ENCODE data around the gene PMEL. TPM values are rescaled to one million over a fixed set of nuclear protein-coding genes. Genes with fewer than 3 reads are reported as not detected.
A peak's percentile ranks its signal among the peaks of the same experiment; 100 is the strongest.

Gene PMEL
- total and polyA plus RNA-seq, 9 of the 15 experiments (the other 6 are each of a cell fraction or from before 2014, with no cell fraction given), result 0.36 to 2.0 (median 0.98) TPM

GRCh38 chr12:55972911-55973598 is 7.2 kb upstream of the PMEL start (continued):
- TF ChIP-seq DLX4 (CRISPR knock-in tag; IDR thresholded peaks at IDR 0.05) (no peak), THRB (CRISPR knock-in tag; conservative IDR thresholded peaks at IDR 0.05) (peak; percentile 97), PHF20 (IDR thresholded peaks at IDR 0.05; ENCODE audit: partially characterized antibody) (peak; percentile 80), STAT5B (CRISPR knock-in tag; IDR thresholded peaks at IDR 0.05) (no peak), NCOA4 (IDR thresholded peaks at IDR 0.05; ENCODE audit: partially characterized antibody) (peak; percentile 79), KAT2B (IDR thresholded peaks at IDR 0.05; ENCODE audit: low read depth, low read length) (no peak), TEAD4 (IDR thresholded peaks at IDR 0.05; ENCODE audit: low read length) (peak; percentile 51; the same call in 1 of the 2 replicates), TEAD4 (CRISPR knock-in tag; IDR thresholded peaks at IDR 0.05; ENCODE audit: borderline replicate concordance) (no peak), ZNF217 (CRISPR knock-in tag; IDR thresholded peaks at IDR 0.05) (no peak), ZNF263 (CRISPR knock-in tag; IDR thresholded peaks at IDR 0.05; ENCODE audit: borderline replicate concordance) (no peak), KDM1A (IDR thresholded peaks at IDR 0.05) (peak in 1 of 2 experiments; percentile 99; a peak in 2 of 4 replicates), LARP7 (IDR thresholded peaks at IDR 0.05) (peak; percentile 98), RBM15 (IDR thresholded peaks at IDR 0.05; ENCODE audit: insufficient read depth, low read length) (no peak), IRF9 (tag; IDR thresholded peaks at IDR 0.05) (0 out of 2 replicates have a peak, but pooled peaks have one; percentile 29), NR2C1 (IDR thresholded peaks at IDR 0.05) (peak; percentile 45; the same call in 1 of the 2 replicates), NR2C1 (tag; IDR thresholded peaks at IDR 0.05) (no peak), MTA1 (IDR thresholded peaks at IDR 0.05; ENCODE audit: borderline replicate concordance) (peak; percentile 78; the same call in 1 of the 2 replicates), ZC3H11A (IDR thresholded peaks at IDR 0.05; ENCODE audit: low read depth, low read length) (no peak), OTX1 (CRISPR knock-in tag; IDR thresholded peaks at IDR 0.05) (peak; percentile 90)
- TF ChIP-seq, protein P1, sequence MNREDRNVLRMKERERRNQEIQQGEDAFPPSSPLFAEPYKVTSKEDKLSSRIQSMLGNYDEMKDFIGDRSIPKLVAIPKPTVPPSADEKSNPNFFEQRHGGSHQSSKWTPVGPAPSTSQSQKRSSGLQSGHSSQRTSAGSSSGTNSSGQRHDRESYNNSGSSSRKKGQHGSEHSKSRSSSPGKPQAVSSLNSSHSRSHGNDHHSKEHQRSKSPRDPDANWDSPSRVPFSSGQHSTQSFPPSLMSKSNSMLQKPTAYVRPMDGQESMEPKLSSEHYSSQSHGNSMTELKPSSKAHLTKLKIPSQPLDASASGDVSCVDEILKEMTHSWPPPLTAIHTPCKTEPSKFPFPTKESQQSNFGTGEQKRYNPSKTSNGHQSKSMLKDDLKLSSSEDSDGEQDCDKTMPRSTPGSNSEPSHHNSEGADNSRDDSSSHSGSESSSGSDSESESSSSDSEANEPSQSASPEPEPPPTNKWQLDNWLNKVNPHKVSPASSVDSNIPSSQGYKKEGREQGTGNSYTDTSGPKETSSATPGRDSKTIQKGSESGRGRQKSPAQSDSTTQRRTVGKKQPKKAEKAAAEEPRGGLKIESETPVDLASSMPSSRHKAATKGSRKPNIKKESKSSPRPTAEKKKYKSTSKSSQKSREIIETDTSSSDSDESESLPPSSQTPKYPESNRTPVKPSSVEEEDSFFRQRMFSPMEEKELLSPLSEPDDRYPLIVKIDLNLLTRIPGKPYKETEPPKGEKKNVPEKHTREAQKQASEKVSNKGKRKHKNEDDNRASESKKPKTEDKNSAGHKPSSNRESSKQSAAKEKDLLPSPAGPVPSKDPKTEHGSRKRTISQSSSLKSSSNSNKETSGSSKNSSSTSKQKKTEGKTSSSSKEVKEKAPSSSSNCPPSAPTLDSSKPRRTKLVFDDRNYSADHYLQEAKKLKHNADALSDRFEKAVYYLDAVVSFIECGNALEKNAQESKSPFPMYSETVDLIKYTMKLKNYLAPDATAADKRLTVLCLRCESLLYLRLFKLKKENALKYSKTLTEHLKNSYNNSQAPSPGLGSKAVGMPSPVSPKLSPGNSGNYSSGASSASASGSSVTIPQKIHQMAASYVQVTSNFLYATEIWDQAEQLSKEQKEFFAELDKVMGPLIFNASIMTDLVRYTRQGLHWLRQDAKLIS (CRISPR knock-in tag; IDR thresholded peaks at IDR 0.05), result no peak
- TF ChIP-seq, protein P2, sequence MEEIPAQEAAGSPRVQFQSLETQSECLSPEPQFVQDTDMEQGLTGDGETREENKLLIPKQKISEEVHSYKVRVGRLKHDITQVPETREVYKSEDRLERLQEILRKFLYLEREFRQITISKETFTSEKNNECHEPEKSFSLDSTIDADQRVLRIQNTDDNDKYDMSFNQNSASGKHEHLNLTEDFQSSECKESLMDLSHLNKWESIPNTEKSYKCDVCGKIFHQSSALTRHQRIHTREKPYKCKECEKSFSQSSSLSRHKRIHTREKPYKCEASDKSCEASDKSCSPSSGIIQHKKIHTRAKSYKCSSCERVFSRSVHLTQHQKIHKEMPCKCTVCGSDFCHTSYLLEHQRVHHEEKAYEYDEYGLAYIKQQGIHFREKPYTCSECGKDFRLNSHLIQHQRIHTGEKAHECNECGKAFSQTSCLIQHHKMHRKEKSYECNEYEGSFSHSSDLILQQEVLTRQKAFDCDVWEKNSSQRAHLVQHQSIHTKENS (CRISPR knock-in tag; IDR thresholded peaks at IDR 0.05), result no peak
